ENCODE data around the gene SMIM24. TPM values are rescaled to one million over a fixed set of nuclear protein-coding genes. Genes with fewer than 3 reads are reported as not detected.
"Not testable (repeated sequence)": the region's sequence is repeated elsewhere in the genome, so short reads cannot be mapped to it uniquely, and the experiment has no call there.

SMIM24 gene
- total RNA-seq, 1 donor from 2014 or later: not detected

DNA sequence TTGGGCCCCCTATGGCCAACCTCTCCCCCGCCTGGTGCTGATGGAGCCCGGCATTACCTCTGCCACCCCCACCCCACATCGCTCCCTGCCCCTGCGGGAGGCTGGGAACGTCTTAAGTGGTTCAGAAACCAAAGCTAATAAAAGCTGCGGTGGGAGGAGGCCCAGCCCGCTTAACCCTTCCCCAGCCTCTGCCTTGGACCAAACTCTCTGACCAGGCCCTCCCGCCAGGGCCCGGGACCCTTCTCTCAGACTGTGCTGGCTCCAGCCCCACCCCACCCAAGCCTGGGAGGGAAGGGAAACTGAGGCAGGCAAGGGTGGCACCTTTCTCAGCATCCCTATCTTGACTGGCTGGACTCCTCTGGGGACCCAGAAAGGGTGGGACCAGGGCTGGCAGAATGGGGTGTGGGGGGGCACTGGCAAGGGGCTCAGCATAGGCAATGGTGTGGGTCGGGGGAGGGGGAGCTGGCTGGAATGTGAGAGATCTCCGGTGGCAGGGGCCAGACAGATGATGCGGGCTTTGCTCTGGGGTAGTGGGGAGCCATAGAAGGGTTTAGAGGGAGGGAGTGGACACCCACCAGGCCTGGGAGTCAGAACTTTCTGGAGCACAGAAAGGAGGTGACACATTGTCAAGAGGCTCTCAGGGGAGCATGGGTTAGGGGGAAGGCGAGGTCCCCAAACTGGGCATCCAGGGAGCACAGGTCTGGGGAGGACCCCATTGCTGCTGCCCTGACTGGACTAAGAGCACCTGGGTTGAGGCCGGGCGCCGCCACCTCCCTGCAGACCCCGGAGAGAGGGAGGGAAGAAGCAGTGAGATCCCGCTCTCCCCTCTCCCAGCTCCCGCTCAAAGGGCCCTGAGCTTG lies 21.9 kb downstream of the SMIM24 start:
- intact Hi-C loops (cut with micrococcal nuclease): no loop called here

GRCh38 chr19:3457528-3458228 lies 22.6 kb downstream of the SMIM24 start:
- intact Hi-C loops (cut with micrococcal nuclease): no loop called here

DNA sequence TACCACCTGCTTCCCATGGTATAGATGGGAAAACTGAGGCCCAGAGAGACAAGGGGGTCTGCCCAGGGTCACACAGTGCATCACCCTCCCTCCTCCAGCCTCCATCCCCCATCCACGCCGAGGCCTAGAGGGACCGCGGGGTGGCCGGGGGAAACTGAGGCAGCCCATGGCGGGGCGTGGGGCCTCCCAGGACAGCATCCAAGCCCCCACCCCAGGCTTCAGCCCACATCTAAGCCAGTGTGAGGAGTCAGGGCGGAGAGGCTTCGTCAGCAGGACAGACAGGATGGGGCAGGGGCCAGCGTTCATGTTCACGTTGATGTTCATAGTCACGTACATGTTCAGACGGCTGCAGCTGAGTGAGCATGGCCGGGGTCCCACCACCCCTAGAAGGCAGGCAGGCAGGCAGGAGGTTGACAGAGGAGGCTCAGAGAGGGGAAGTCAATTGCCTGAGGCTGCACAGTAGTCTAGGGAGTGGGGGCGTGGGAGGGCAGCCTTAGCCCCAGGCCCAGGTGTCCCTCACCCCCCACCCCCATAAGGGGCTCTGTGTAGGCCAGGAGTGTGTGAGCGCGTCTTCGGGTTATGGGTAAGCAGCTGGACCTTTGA lies 23.3 kb downstream of the SMIM24 start:
- intact Hi-C loops (cut with micrococcal nuclease): no loop called here

DNA sequence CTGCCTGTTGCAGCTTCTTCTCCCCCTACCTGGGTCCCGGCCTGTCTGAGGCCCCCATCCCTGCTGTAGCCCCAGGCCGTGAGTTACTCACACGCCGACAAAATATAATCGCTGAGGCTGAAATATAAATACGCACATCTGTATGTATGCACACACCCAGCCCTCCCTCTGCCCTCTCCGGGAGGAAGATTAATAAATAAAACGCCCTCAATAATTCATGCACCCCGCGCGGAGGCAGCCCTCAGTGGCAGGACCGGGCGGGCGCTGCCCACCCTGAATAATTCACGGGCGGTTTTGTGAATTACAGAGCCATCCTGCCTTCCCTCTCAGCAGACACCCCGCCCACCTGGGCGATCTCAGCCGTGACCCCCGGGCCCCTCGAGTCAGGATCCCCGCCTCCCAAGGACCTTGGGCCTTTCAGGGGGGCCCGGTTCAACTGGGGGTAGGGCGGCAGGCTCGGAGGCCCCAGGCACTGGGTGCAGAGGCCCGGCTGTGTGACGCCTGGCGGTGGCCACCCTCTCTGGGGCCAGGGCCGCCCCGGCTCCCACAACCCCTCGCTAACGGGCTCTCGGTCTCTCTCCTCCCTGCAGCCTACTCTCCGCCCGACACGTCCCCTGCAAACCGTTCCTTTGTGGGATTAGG lies 24.2 kb downstream of the SMIM24 start:
- intact Hi-C loops (cut with micrococcal nuclease): no loop called here

- intact Hi-C loops (cut with micrococcal nuclease): no loop called here
Observed at GRCh38 chr19:3455393-3455955, 24.9 kb downstream of the SMIM24 start.

DNA sequence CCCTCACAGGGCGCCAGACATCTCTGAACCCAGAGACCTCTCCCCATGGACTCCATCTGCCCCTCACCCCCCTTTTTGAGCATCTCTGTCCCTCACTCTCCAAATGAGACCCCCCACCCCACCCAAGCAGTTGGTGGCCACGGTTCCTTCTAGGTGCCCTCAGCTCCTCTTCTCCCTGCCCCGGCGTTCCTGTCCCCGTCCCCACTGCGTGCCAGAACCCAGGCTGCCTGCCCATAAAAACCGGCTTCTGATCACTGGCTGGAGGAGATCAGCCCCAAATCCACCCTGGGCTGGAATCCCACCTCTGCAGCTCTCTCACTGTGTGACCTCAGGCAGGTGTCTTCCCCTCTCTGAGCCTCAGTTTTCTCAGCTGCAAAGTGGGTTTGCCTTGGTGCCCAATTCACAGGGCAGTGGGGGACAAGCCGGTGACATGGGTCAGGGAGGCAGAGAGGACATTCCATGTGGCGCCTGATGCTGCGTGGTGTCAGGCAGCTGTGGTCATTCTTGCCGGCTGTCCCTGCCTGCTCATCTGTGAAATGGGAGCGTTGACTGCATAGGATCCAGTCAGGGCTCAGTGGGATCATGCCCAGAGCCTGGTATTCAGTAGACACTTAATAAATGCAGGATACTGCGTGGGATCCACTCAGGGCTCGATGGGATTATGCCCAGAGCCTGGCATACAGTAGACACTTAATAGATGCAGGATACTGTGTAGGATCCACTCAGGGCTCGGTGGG lies 25.5 kb downstream of the SMIM24 start:
- intact Hi-C loops (cut with micrococcal nuclease): no loop called here

DNA sequence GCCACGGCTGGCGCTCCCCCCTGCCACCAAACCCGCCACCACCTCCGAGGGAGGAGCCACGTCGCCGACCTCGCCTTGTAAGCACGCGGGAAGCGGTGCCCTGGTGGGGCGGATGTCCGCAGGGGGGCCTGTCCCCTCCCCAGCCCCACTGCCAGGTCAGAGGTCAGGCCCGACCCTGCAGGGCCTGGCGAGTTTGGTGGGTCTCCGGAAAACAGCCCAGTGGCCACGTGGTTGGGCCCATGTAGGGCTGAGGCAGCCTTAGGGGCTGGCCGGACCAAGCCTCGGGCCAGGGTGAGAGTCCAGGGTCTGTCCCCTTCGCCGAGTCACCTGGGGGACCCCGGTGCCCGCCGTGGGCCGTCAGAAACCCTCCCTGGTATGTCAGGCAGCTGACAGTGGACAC lies 26.5 kb downstream of the SMIM24 start:
- intact Hi-C loops (cut with micrococcal nuclease): no loop called here

DNA sequence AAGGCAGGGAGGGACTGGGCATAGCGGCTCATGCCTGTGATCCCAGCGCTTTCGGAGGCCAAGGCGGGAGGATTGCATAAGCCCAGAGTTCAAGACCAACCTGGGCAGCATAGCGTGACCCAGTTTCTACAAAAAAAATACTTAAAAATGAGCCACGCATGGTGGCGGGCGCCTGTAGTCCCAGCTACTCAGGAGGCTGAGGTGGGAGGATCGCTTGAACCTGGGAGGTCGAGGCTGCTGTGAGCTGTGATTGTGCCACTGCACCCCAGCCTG lies 27.4 kb downstream of the SMIM24 start:
- intact Hi-C loops (cut with micrococcal nuclease): not testable (repeated sequence)

GRCh38 chr19:3452171-3452941 lies 28.0 kb downstream of the SMIM24 start:
- intact Hi-C loops (cut with micrococcal nuclease): no loop called here

DNA sequence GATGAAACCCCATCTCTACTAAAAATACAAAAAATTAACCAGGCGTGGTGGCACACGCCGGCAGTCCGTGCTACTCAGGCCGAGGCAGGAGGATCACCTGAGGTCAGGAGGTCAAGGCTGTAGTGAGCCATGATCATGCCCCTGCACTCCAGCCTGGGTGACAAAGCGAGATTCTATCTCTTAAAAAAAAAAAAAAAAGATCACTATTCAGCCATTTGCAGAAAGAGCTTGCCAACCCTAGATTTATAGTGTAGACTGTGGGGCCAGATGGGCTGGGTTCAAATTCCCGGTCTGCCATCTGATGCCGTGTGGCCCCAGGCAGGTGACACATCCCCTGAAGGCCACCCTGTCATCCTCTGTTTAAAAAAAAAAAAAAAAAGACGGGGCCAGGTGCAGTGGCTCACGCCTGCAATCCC lies 28.9 kb downstream of the SMIM24 start:
- intact Hi-C loops (cut with micrococcal nuclease): no loop called here

GRCh38 chr19:3450796-3451411 lies 29.4 kb downstream of the SMIM24 start:
- intact Hi-C loops (cut with micrococcal nuclease): no loop called here

- intact Hi-C loops (cut with micrococcal nuclease): no loop called here
Observed at GRCh38 chr19:3448616-3449334, 31.6 kb downstream of the SMIM24 start.

- intact Hi-C loops (cut with micrococcal nuclease): not testable (repeated sequence)
Observed at GRCh38 chr19:3446657-3447056, 33.7 kb downstream of the SMIM24 start.

GRCh38 chr19:3444695-3445234 lies 35.6 kb downstream of the SMIM24 start:
- intact Hi-C loops (cut with micrococcal nuclease): no loop called here

- intact Hi-C loops (cut with micrococcal nuclease): no loop called here
Observed at GRCh38 chr19:3443840-3444694, 36.3 kb downstream of the SMIM24 start.

- intact Hi-C loops (cut with micrococcal nuclease): no loop called here
Observed at GRCh38 chr19:3442487-3443071, 37.7 kb downstream of the SMIM24 start.

GRCh38 chr19:3441986-3442329 lies 38.4 kb downstream of the SMIM24 start:
- intact Hi-C loops (cut with micrococcal nuclease): no loop called here

Measured in T-helper 1 cell treated with Interleukin-12 subunit alpha and Interleukin-12 subunit beta and Interleukin-4 antibody, amounts not matched to agents 30 ng/mL and 1 ng/mL, for 36 hours (primary cell).